H1 (cell line): Measurements from ENCODE around the gene KIF5C. TPM values are rescaled to one million over a fixed set of nuclear protein-coding genes. Genes with fewer than 3 reads are reported as not detected.

Experiments used
- CTCF ChIA-PET: fragments of 300-600 bp; sonication (Branson Sonifier 250); formaldehyde crosslinking; loops from one replicate; lab custom pipeline; 2021; ENCODE audit not compliant: partially characterized antibody; lab: Charles Lee
- POLR2A ChIA-PET: fragments of 300-600 bp; sonication (Branson Sonifier 250); formaldehyde crosslinking; loops from one replicate; lab custom pipeline; 2021; ENCODE audit warnings: inconsistent platforms; ENCODE audit not compliant: partially characterized antibody; lab: Charles Lee
- DNase-seq, 2 experiments: peaks; one replicate each; pipeline versions ENCODE4 v3.0.0 to v3.0.0-alpha.2; 2010 to 2022; ENCODE audit warnings: low spot score in 2 of 2, low read depth in 1 of 2, mixed read lengths in 1 of 2
- FAIRE-seq: peaks from 2 replicates; lab custom pipeline; 2011; peaks lifted over from hg19 to GRCh38; lab: Jason Lieb, UNC
- H2AFZ ChIP-seq: 2 replicates; pipeline ENCODE4 v1.8.1; 2012; ENCODE audit warnings: low read length, inconsistent platforms
- H2AK5ac ChIP-seq: 2 replicates; pipeline ENCODE4 v1.6.1; 2013; ENCODE audit warnings: low read depth, low read length
- H2BK120ac ChIP-seq: replicated peaks from 2 replicates; pipeline ENCODE3; 2013; ENCODE audit warnings: low read depth, low read length, inconsistent platforms
- H2BK12ac ChIP-seq: 2 replicates; pipeline ENCODE4 v1.6.1; 2013; ENCODE audit warnings: low read depth, low read length
- H2BK15ac ChIP-seq: 2 replicates; pipeline ENCODE4 v1.6.1; 2013; ENCODE audit warnings: low read length
- H2BK20ac ChIP-seq: 2 replicates; pipeline ENCODE4 v1.6.1; 2013; ENCODE audit warnings: low read length
- H2BK5ac ChIP-seq: 2 replicates; pipeline ENCODE4 v1.6.1; 2013; ENCODE audit warnings: low read depth, low read length
- H3K14ac ChIP-seq: 2 replicates; pipeline ENCODE4 v1.6.1; 2013; ENCODE audit warnings: inconsistent platforms; ENCODE audit not compliant: insufficient read length
- H3K18ac ChIP-seq: 2 replicates; pipeline ENCODE4 v1.6.1; 2013; ENCODE audit warnings: low read length; ENCODE audit errors: extremely low read depth
- H3K23ac ChIP-seq: 2 replicates; pipeline ENCODE4 v1.6.1; 2013; ENCODE audit warnings: inconsistent platforms; ENCODE audit not compliant: insufficient read length
- H3K23me2 ChIP-seq: 2 replicates; pipeline ENCODE4 v1.6.1; 2013; ENCODE audit warnings: low read depth, low read length
- H3K27ac ChIP-seq: 2 replicates; pipeline ENCODE4 v1.6.1; 2011; ENCODE audit warnings: low read depth, low read length, inconsistent platforms
- H3K27me3 ChIP-seq, 4 experiments: replicated peaks in 1 of 4; 1 replicate in 1 of 4; 2 replicates in 3 of 4; pipeline versions ENCODE4 v1.6.1 to v1.8.1; 2011 to 2013; ENCODE audit warnings: low read length in 3 of 4, mild to moderate bottlenecking in 3 of 4, inconsistent platforms in 2 of 4, mixed read lengths in 2 of 4, moderate library complexity in 1 of 4; ENCODE audit not compliant: control insufficient read depth in 3 of 4, insufficient read depth in 3 of 4; ENCODE audit errors: extremely low read depth in 1 of 4
- H3K36me3 ChIP-seq, 4 experiments: 2 replicates each; pipeline versions ENCODE4 v1.6.1 to v1.8.1; 2011 to 2013; ENCODE audit warnings: mild to moderate bottlenecking in 4 of 4, low read length in 3 of 4, moderate library complexity in 2 of 4, control low read depth in 1 of 4, inconsistent platforms in 1 of 4; ENCODE audit not compliant: insufficient read depth in 4 of 4, control insufficient read depth in 2 of 4
- H3K4ac ChIP-seq: replicated peaks from 2 replicates; pipeline ENCODE3; 2013; ENCODE audit warnings: low read length, low read depth, mixed read lengths, inconsistent platforms; ENCODE audit not compliant: insufficient read length
- H3K4me1 ChIP-seq, 4 experiments: replicated peaks in 1 of 4; 1 replicate in 1 of 4; 2 replicates in 3 of 4; pipeline versions ENCODE4 v1.6.1 to v1.8.1; 2011 to 2013; ENCODE audit warnings: low read length in 3 of 4, inconsistent platforms in 2 of 4, mixed read lengths in 1 of 4; ENCODE audit not compliant: insufficient read depth in 4 of 4, control insufficient read depth in 3 of 4
- H3K4me2 ChIP-seq, 2 experiments: 2 replicates each; pipeline versions ENCODE4 v1.6.1 to v1.8.1; 2011 to 2013; ENCODE audit warnings: low read depth in 2 of 2, low read length in 2 of 2, control low read depth in 1 of 2, inconsistent platforms in 1 of 2, mild to moderate bottlenecking in 1 of 2; ENCODE audit not compliant: insufficient read depth in 1 of 2
- H3K4me3 ChIP-seq, 4 experiments: fragments of 200-600, 300-600 bp in 1 of 4; sonication (generic), shearing (Covaris generic), sonication (Bioruptor Twin) in 1 of 4; 2 replicates each; pipeline versions ENCODE4 v1.5.1 to v1.8.1; 2011 to 2016; ENCODE audit warnings: low read length in 4 of 4, low read depth in 3 of 4, control low read depth in 2 of 4, inconsistent platforms in 2 of 4, mild to moderate bottlenecking in 2 of 4, mixed read lengths in 1 of 4, moderate library complexity in 1 of 4; ENCODE audit not compliant: insufficient read depth in 2 of 4; ENCODE audit errors: extremely low read depth in 1 of 4
- H3K56ac ChIP-seq: replicated peaks from 2 replicates; pipeline ENCODE3; 2013; ENCODE audit warnings: low read depth, mild to moderate bottlenecking, mixed read lengths, low read length, inconsistent platforms; ENCODE audit not compliant: insufficient read length
- H3K79me1 ChIP-seq: 2 replicates; pipeline ENCODE4 v1.6.1; 2013; ENCODE audit warnings: low read depth, low read length, control low read depth
- H3K79me2 ChIP-seq, 2 experiments: 2 replicates each; pipeline versions ENCODE4 v1.6.1 to v1.8.1; 2012 to 2013; ENCODE audit warnings: low read length in 2 of 2, mild to moderate bottlenecking in 2 of 2, inconsistent platforms in 1 of 2; ENCODE audit not compliant: insufficient read depth in 2 of 2, control insufficient read depth in 1 of 2
- H3K9ac ChIP-seq, 4 experiments: replicated peaks in 1 of 4; 1 replicate in 1 of 4; 2 replicates in 3 of 4; pipeline versions ENCODE4 v1.6.1 to v1.8.1; 2011 to 2013; ENCODE audit warnings: low read depth in 3 of 4, low read length in 3 of 4, control low read depth in 2 of 4, mild to moderate bottlenecking in 2 of 4, moderate library complexity in 2 of 4, inconsistent platforms in 1 of 4; ENCODE audit errors: extremely low read depth in 1 of 4
- H3K9me3 ChIP-seq, 2 experiments: 2 replicates each; pipeline versions ENCODE4 v1.6.1 to v1.8.1; 2012 to 2013; ENCODE audit warnings: mild to moderate bottlenecking in 2 of 2, moderate library complexity in 2 of 2, control low read depth in 1 of 2, inconsistent platforms in 1 of 2, low read depth in 1 of 2, low read length in 1 of 2, mixed read lengths in 1 of 2; ENCODE audit not compliant: insufficient read depth in 2 of 2
- H4K20me1 ChIP-seq, 2 experiments: replicated peaks in 1 of 2; 2 replicates each; pipeline versions ENCODE3 to v1.8.1; 2011 to 2013; ENCODE audit warnings: inconsistent platforms in 2 of 2, low read length in 2 of 2, mild to moderate bottlenecking in 1 of 2; ENCODE audit not compliant: insufficient read depth in 2 of 2, control insufficient read depth in 1 of 2
- H4K5ac ChIP-seq: 2 replicates; pipeline ENCODE4 v1.6.1; 2013; ENCODE audit warnings: low read length, low read depth, mixed read lengths, inconsistent platforms; ENCODE audit not compliant: insufficient read length
- H4K8ac ChIP-seq: 2 replicates; pipeline ENCODE4 v1.8.0; 2013; ENCODE audit warnings: mild to moderate bottlenecking, moderate library complexity, low read length, inconsistent platforms; ENCODE audit not compliant: insufficient read depth; ENCODE audit errors: extremely low read depth
- H4K91ac ChIP-seq: replicated peaks from 2 replicates; pipeline ENCODE3; 2013; ENCODE audit warnings: low read length, mixed read lengths, inconsistent platforms; ENCODE audit not compliant: insufficient read length
- ATF2 ChIP-seq: IDR thresholded peaks from 2 replicates; pipeline ENCODE4 v1.6.1; 2012; ENCODE audit warnings: low read length, inconsistent platforms
- MAFK ChIP-seq: IDR thresholded peaks from 2 replicates; pipeline ENCODE4 v1.6.1; 2012; ENCODE audit warnings: low read depth, mild to moderate bottlenecking, improper control_type of control experiment, low read length
- RBBP5 ChIP-seq: IDR thresholded peaks from 2 replicates; pipeline ENCODE4 v1.7.1; 2012; ENCODE audit warnings: low read depth, mild to moderate bottlenecking, inconsistent platforms, low read length, moderate library complexity, borderline replicate concordance
- SAP30 ChIP-seq: fragments of 300-600 bp; sonication (generic); IDR thresholded peaks from 2 replicates; pipeline ENCODE4 v1.7.1; 2012; ENCODE audit warnings: low read length, moderate library complexity, mild to moderate bottlenecking, inconsistent platforms; ENCODE audit not compliant: insufficient read depth, insufficient replicate concordance
- SIN3A ChIP-seq, 2 experiments: IDR thresholded peaks in 1 of 2; conservative IDR thresholded peaks in 1 of 2; 2 replicates each; pipeline ENCODE4 v1.6.1; 2011 to 2012; ENCODE audit warnings: low read length in 2 of 2, improper control_type of control experiment in 1 of 2, low read depth in 1 of 2, mild to moderate bottlenecking in 1 of 2
- SIRT6 ChIP-seq: IDR thresholded peaks from one replicate; pipeline ENCODE4 v1.7.1; 2012; ENCODE audit warnings: low read length, inconsistent platforms
- SP1 ChIP-seq: IDR thresholded peaks from 2 replicates; pipeline ENCODE4 v1.6.1; 2011; ENCODE audit warnings: low read depth, low read length
- SRF ChIP-seq: IDR thresholded peaks from 2 replicates; pipeline ENCODE4 v1.6.1; 2011; ENCODE audit warnings: mild to moderate bottlenecking, low read depth, low read length, moderate library complexity
- SUZ12 ChIP-seq: fragments of 200-600 bp; sonication (generic); IDR thresholded peaks from 2 replicates; pipeline ENCODE4 v1.6.1; 2012; ENCODE audit warnings: mild to moderate bottlenecking, inconsistent platforms, low read length, moderate library complexity, mixed read lengths
- TCF12 ChIP-seq: IDR thresholded peaks from 2 replicates; pipeline ENCODE4 v1.6.1; 2011; ENCODE audit warnings: low read depth, mild to moderate bottlenecking, low read length
- YY1 ChIP-seq: IDR thresholded peaks from 2 replicates; pipeline ENCODE4 v1.6.1; 2011; ENCODE audit warnings: low read depth, mild to moderate bottlenecking, low read length
- WGBS, 2 experiments: shearing (Covaris generic) in 1 of 2; methylation state at CpG; one replicate each; pipeline versions ENCODE4 v1.1.6 to v1.1.7; 2013 to 2015; ENCODE audit warnings: low lambda C conversion rate in 2 of 2, mixed read lengths in 2 of 2, inconsistent platforms in 1 of 2, low coverage in 1 of 2, missing lambda C conversion rate in 1 of 2; ENCODE audit not compliant: insufficient replicate concordance in 2 of 2, insufficient coverage in 1 of 2, insufficient read length in 1 of 2; ENCODE audit errors: extremely low coverage in 1 of 2, missing lambda C conversion rate in 1 of 2; 5-methylcytosine and 5-hydroxymethylcytosine counted together
- polyA plus RNA-seq, 7 experiments: library from polyadenylated mRNA; depleted of rRNA in 3 of 7; stranded (reverse) in 5 of 7; unstranded in 2 of 7; fragments of >200 nt in 5 of 7; fragments of 200-250 nt in 2 of 7; gene quantifications; 1 replicate in 5 of 7; 2 replicates in 1 of 7; 4 replicates in 1 of 7; pipeline versions ENCODE4 v1.2.1 to v1.2.3, GENCODE V29; 2011 to 2013; ENCODE audit warnings: missing spikeins in 2 of 7, mixed read lengths in 2 of 7
- total RNA-seq: library from RNA; stranded (reverse); fragmentation: NEBNext Ultra II Directional; extraction: Animal tissue kit (Norgen Biotek cat#: 25700); gene quantifications from 2 replicates; pipeline ENCODE4 v1.2.1, GENCODE V29; 2021

The KIF5C gene
- total and polyA plus RNA-seq, 2 of the 8 experiments (the other 6 are each of a cell fraction or from before 2014, with no cell fraction given) = 16.3 to 66.4 TPM

GRCh38 chr2:148982282-148982681 lies 107.3 kb downstream of the KIF5C start:
- 94% methylated on average over 5 of the region's 5 CpGs; no CpG with 5 or more reads in 1 of the 2 experiments for WGBS, 2 experiments
- no peak overlapping the region for H2BK20ac ChIP-seq
- no peak overlapping the region for H3K23ac ChIP-seq
- no peak overlapping the region for H2BK12ac ChIP-seq
- H3K36me3 ChIP-seq = peaks cover 2 to 35% (median 22%) of the 10 kb centered on the region in 4 experiments; a peak in 6 of 8 replicates
- H3K4me2 ChIP-seq = no peak overlapping the region
- H3K14ac ChIP-seq = no peak overlapping the region
- no peak overlapping the region for H3K4ac ChIP-seq
- FAIRE-seq (no peak), DNase-seq (no peak)
- H3K23me2 ChIP-seq = no peaks in the 10 kb centered on the region
- H3K27me3 ChIP-seq = no peaks in the 10 kb centered on the region
- no peak overlapping the region for H2BK120ac ChIP-seq
- ChIA-PET POLR2A (no interaction called here), CTCF (interaction anchor here (1.0 to 2.1 kb wide), 6 partner anchors 8 to 342 kb away, joined by 3 to 6 read pairs (median 4); no protein-coding TSS in a partner anchor)
- peaks cover 0 to 8% (median 5%) of the 10 kb centered on the region in 4 experiments; a peak in 3 of 7 replicates for H3K4me1 ChIP-seq
- H2BK15ac ChIP-seq = no peak overlapping the region
- no peak overlapping the region for H4K91ac ChIP-seq
- no peaks in the 10 kb centered on the region for H3K79me1 ChIP-seq
- H3K79me2 ChIP-seq = no peaks in the 10 kb centered on the region
- H4K8ac ChIP-seq = no peak overlapping the region
- no peak overlapping the region for H4K5ac ChIP-seq
- no peak overlapping the region; the same call in 1 of the 2 replicates for H2BK5ac ChIP-seq
- H3K4me3 ChIP-seq = no peak overlapping the region
- no peak overlapping the region for H3K18ac ChIP-seq
- H4K20me1 ChIP-seq = no peaks in the 10 kb centered on the region
- no peaks in the 10 kb centered on the region for H3K9me3 ChIP-seq
- no peak overlapping the region for H3K27ac ChIP-seq
- H2AFZ ChIP-seq = no peak overlapping the region
- no peak overlapping the region for H3K56ac ChIP-seq
- no peak overlapping the region for H3K9ac ChIP-seq
- H2AK5ac ChIP-seq = no peak overlapping the region
- TF ChIP-seq TCF12 = no peak
- TF ChIP-seq RBBP5 = no peak
- no peak for TF ChIP-seq MAFK
- no peak for TF ChIP-seq SRF
- TF ChIP-seq SUZ12 = no peak
- TF ChIP-seq YY1 = no peak
- no peak for TF ChIP-seq SAP30
- TF ChIP-seq SP1 = no peak
- no peak for TF ChIP-seq SIRT6
- TF ChIP-seq ATF2 = no peak
- no peak for TF ChIP-seq SIN3A (conservative IDR thresholded peaks at IDR 0.05 in 1 of 2, IDR thresholded peaks at IDR 0.05 in 1 of 2; ENCODE audit: low read depth in 1 of 2, low read length in 2 of 2)
